ENCODE results near the gene SLC4A1.

SLC4A1 gene

DNA sequence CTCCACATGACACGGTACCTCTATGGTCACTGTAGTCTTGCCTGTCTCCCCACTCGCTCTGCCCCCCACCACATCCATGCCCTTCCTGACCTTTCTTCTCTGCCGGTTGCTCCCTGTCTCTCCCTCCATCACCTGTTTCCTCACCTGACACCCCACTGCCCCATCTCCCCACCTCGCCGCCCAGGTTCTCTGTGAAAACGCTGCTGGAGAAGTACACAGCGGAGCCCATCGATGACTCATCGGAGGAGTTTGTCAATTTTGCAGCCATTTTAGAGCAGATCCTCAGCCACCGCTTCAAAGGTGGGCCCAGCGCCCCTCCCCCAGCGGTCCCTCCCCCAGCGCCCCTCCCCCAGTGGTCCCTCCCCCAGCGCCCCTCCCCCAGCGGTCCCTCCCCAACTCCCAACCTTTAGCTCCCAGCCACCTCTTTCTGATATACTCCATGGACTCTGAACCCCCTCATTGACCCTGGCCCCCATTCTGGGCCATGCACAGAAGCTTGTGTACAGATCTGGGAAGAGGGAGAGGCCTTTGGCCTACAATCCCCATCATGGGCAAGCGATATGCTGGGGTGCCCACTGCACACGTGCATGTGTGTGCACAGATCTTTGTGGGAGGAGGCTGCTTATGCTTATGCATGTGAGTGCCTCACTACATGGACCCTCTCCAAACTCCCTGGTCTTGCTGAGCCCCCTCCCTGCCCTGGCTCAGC lies 44.6 kb upstream of the SLC4A1 start:
- TF ChIP-seq, protein P1, sequence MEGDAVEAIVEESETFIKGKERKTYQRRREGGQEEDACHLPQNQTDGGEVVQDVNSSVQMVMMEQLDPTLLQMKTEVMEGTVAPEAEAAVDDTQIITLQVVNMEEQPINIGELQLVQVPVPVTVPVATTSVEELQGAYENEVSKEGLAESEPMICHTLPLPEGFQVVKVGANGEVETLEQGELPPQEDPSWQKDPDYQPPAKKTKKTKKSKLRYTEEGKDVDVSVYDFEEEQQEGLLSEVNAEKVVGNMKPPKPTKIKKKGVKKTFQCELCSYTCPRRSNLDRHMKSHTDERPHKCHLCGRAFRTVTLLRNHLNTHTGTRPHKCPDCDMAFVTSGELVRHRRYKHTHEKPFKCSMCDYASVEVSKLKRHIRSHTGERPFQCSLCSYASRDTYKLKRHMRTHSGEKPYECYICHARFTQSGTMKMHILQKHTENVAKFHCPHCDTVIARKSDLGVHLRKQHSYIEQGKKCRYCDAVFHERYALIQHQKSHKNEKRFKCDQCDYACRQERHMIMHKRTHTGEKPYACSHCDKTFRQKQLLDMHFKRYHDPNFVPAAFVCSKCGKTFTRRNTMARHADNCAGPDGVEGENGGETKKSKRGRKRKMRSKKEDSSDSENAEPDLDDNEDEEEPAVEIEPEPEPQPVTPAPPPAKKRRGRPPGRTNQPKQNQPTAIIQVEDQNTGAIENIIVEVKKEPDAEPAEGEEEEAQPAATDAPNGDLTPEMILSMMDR (IDR thresholded peaks at IDR 0.05; ENCODE audit: borderline replicate concordance, insufficient read depth, low read depth, low read length) = no peak
- no peak overlapping the region for H3K4me3 ChIP-seq (ENCODE audit: low read depth, low read length)

DNA sequence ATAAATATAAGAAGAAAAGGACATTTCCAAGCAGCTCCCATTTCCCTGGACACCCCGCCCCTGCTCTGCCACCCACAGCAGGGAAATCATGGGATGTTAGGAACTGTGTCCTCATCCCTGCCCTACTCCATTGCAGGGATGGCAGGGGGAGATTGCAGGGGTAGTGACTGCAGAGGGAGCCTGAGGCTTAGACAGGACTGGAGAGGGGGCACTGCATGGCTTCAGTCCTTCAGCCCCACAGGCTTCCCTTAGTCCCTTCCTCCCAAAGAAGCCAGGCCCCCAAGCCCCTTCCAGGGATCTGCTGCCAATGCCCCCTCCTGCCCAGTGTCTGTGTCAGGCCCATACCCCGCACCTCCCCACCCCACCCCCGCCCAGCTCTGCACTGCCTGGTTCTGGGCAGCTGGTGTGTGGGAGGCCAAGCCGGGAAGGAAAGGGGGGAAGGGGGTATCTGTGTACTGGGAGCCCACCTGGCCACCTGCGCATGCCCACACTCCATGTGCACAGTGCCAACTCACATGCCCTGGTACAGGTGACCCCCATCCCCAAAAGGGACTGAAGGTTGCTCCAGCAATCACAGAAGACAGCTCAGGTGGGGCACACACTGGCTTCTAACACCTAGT lies 43.7 kb upstream of the SLC4A1 start:
- TF ChIP-seq, protein P1 (IDR thresholded peaks at IDR 0.05; ENCODE audit: borderline replicate concordance, insufficient read depth, low read depth, low read length) = no peak
- no peak overlapping the region for H3K4me3 ChIP-seq (ENCODE audit: low read depth, low read length)

DNA sequence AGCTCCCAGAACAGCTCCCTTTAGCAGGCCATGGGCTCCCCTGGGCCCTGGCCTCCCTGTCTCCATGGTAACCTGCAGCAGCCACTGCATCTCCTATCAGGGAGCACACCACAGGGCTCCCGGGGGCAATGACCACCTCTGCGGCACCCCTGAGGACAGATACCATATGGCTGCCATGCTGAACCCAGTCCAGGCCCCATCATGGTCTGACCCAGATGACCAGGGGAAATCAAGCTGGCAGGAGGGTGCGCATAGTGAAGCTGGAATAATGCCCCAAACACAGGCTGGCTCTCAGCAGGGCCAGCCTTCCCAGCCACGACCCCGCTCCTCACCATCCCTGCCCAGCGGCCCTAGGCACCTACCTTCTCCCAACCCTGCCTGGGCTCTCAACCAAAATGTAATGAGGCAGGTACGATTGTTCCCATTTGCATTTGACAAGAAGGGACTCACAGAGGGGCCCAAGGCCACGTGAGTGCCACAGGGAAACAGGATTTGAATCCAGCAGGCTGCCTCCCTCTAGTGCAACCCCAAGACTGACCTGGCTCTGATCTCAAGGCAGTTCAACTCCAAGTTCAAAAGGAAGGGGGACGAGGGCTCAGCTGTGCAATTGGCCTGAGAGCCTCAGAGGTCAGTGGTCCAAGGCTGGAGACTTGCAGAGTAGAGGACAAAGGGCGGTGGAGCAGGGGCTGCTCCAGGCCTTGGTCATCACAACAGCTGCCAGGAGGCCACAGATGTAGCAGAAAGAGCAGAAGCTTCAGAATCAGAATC lies 42.9 kb upstream of the SLC4A1 start:
- TF ChIP-seq, protein P1 (IDR thresholded peaks at IDR 0.05; ENCODE audit: borderline replicate concordance, insufficient read depth, low read depth, low read length) = no peak

DNA sequence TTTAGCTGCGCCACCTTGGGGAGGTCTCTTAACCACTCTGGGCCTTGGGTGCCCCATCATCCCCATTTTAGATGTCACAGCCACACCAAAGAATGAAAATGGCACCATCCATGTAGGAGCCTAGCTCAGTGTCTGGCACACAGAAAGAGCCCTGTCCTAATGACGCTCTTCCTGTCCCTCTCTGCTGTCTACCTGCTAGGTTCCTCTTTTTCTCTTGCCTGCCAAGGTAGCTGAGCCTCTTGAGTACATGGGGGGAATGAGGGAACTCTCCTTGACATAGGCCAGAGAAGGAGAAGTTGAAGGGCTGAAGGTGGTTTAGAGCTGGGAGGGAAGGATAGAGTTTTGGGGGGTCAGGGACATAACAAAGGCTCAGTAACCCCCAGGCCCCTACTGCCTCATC lies 42.3 kb upstream of the SLC4A1 start:
- no peak overlapping the region for H3K4me3 ChIP-seq (ENCODE audit: low read depth, low read length)

More for the DNA sequence above, 42.9 kb upstream of the SLC4A1 start:
- no peak overlapping the region for H3K4me3 ChIP-seq (ENCODE audit: low read depth, low read length)

DNA sequence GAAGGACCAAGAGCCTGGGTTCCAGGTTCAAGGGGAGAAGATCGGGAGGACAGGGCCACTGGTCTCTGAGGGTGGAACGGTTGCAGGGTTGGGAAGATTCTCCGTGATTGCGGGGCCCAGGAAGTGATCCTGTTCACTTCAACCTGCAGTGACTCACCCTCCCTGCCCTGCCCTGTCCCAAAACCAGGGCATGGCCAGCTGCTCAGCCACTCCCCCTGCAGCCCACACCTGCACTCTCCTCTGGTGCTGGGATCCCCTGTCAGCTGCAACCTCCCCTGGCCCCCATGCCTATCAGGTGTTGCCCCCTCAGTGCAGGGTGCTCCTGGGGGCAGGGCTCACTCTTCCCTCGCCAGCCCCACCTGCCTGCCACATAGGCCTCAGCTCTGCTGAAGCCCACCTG lies 41.5 kb upstream of the SLC4A1 start:
- H3K4me3 ChIP-seq (ENCODE audit: low read depth, low read length) = no peak overlapping the region
- TF ChIP-seq, protein P1 (IDR thresholded peaks at IDR 0.05; ENCODE audit: borderline replicate concordance, insufficient read depth, low read depth, low read length) = no peak

More for the DNA sequence above, 42.3 kb upstream of the SLC4A1 start:
- TF ChIP-seq, protein P1 (IDR thresholded peaks at IDR 0.05; ENCODE audit: borderline replicate concordance, insufficient read depth, low read depth, low read length) = no peak

DNA sequence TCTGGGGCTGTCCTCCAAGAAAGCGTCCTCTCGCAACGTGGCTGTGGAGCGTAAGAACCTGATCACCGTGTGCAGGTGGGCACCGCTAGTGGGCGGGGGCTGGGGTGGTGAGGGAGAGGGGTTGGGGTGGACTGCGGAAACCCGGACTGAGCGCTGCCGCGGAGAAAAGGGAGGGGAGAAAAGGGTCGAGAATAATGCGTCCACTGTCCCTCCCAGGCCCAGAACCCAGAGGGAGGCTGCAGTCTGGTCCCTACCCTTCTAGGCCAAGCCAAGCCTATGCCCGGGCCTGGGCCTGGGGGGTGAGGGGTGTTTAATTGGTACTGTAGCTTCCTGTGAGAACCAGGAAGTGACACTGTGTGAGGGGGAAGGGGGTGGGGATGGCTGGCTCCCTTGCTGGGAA lies 40.9 kb upstream of the SLC4A1 start:
- H3K4me3 ChIP-seq (ENCODE audit: low read depth, low read length) = no peak overlapping the region
- TF ChIP-seq, protein P1 (IDR thresholded peaks at IDR 0.05; ENCODE audit: borderline replicate concordance, insufficient read depth, low read depth, low read length) = no peak

All from GM12875 (cell line).